ENCODE results near the gene RASD1.
"Not testable (repeated sequence)": the region's sequence is repeated elsewhere in the genome, so short reads cannot be mapped to it uniquely, and the experiment has no call there.

Gene RASD1

DNA sequence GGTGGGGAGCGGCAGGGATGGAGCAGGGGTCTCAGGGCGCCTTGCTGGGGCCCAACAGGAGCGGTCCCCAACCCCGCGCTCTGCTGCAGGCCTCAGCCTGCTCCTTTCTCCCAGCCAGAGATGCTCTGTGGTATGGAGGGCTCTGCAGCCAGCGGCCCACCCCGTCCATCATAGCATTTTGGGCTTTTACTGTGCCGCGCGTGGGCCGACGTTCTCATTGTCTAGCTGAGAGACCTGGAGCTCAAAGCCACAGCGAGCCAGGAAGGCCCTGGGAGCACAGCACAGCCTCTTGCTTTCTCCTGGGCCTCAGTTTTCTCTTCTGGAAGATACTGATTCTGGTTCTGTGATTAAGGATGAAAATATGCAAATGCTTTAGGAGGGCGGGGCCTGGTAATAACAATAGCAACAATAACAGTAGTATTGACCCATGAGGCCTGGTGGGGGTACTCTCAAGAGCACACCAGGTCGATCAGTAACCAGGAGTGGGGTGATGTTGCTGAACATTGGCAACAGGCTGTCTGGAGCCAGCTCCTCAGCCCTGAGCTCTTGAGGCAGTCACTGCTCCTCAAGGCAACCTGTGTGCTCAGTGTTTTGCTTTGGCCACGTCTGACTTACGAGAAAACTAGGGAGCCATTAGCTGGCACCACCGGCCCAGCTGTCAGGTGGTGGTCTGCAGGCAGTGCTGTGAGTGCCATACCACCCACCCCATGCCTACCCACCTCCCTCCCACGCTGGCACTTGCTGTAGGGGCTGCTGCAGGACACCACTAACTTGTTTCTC, 1.1 kb upstream of the RASD1 start:
- no peak for DNase-seq (ENCODE audit: low spot score)

DNA sequence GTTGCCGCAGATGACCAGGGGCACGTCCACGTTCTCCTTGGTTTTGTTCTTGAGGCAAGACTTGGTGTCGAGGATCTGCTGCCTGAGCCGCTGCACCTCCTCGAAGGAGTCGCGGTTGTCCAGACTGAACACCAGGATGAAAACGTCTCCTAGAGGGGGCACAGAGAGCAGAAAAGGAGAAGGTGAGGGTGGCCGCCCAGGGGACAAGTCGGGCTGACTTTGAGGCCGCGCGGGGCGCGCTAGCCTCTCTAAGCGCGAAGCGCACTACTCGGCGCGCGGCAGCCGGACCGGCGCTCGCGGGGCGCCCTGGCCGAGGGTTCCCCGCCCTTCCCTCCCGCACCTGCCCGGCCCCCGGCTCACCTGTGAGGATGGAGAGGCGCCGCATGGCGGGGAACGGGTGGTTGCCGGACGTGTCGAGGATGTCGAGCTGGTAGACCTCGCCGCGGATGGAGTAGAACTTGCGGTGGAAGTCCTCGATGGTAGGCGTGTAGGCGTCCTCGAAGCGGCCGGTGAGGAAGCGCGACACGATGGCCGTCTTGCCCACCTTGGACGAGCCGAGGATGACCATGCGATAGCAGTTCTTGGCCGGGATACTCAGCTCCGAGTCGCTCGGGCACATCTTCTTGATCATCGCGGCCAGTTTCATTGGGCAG, 533 bp downstream of the RASD1 start:
- DNase-seq (ENCODE audit: low spot score), result peak; percentile 34

DNA sequence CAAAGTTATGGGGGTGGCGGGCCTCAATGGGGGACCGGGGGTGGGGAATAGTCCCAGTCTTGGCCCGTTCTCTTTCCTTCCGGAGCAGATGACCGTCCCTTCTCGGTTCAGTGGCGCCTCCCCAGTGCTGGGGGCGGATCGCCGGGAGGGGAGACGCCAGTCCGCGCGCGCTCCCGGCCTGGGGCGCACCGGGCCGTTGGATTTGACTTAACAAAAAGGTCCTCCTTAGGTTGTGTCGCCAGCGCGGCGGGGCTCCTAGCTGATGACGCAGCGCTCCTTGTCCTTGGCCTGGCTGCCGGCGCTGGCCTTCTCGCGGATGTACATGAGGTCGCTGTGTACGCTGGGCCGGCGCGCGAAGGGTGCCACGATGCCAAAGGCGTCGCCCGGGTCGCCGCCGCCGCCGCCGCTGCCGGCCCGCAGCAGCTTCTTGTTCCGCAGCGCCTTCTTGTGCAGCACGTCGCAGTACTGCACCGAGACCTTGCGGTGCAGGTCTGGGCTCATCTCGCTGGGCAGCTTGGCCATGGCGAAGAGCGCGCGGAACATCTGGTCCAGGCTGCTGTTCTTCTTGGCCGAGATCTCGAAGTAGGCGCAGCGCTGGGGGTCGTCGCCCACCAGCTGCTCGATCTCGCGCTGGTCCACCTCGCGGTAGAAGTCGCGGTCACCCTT, 1.2 kb downstream of the RASD1 start:
- DNase-seq (ENCODE audit: low spot score), result peak; percentile 36

DNA sequence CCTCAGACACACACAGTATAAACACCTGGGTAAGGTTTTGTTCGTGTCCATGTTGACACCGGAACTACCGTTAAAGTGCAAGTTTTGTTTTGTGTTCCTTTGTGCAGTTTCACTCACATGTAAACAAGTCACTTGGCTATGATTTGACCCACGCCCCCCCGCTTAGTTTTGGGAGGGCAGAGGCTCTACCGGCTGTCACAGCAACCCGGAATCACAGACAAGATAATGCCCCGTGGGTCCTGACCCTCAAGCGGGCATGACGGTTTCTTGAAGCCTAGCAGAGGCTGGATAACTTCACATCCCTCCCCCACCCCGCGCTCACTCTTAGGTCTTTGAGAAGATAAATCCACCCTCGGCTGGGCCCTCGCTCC, 1.7 kb downstream of the RASD1 start:
- DNase-seq (ENCODE audit: low spot score), result no peak

DNA sequence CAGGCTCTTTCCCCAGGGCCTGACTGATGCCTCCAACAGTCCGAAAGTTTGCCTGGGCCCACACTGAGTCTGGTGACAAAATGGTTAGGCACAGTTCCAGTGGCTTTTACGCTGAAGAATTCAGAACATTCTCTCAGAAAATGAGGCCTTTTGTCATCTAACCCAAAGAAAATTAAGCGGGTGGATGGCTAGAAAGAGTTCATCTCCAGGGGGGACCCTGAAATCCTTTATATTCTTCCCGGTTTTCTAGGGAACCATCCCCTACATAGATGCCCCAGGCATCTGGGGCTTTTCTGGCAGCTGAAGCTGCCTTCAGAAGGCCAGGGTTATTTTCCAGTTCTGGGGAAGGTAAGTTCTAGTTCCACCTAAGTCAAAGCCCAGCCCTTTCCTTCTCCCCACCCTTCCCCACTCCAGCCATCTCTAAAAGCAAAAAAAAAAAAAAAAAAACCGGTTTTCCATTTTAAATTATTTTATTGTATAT, 2.2 kb downstream of the RASD1 start:
- DNase-seq (ENCODE audit: low spot score), result no peak

DNA sequence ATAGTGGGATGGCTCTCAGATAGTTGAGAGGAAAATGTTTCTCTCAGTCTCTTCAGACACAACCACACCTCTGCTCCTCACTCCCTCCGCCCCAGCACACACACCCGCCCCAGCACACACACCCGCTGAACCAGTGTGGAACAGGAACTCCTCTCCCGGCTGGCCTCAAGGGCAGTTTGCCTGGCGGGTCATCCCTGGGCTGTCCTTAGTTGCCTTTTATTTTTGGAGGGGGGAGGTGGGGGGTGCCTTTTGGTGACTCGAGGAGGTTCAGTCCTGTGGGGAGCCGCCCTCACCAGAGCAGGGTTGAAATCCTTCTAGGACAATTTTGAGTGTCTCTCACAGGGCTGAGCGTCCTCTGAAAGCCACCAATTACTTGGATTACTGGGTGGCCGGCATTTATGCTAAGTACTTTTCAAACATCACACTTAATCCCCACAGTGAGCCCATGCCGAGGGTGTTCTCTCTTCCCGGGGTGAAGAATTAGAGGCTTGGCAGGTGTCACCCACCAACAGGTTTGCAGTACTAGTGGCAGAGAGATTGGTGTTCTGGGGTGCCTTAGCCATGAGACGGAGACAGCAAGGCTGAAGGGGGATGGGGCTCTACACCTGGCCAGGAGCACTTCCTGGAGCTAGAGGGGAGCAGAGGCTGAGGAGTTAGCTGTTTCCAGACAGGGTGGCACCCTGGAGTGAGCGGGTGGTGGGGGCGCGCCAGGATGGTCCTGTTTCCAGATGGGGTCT, 2.8 kb downstream of the RASD1 start:
- DNase-seq (ENCODE audit: low spot score), result no peak

DNA sequence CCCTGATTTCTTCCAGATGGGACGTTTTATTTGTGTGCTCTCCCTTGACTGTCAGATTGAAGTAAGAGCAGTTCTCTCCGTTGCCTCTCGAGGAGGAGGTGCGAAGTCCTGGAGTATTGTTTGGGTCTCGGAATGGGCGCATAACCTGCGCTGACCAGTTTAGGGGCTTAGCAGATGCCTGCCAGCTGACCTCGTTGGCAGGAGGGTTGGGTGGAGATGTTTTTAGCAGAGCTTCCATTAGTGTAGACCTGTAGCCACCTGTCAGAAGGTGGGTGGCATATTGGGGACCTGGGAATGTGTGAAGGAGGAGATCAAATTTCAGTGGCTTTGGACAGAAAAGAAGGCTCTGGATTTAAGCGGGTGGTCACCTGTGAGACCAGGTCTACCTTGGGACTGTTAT, 3.6 kb downstream of the RASD1 start:
- no peak for DNase-seq (ENCODE audit: low spot score)

DNA sequence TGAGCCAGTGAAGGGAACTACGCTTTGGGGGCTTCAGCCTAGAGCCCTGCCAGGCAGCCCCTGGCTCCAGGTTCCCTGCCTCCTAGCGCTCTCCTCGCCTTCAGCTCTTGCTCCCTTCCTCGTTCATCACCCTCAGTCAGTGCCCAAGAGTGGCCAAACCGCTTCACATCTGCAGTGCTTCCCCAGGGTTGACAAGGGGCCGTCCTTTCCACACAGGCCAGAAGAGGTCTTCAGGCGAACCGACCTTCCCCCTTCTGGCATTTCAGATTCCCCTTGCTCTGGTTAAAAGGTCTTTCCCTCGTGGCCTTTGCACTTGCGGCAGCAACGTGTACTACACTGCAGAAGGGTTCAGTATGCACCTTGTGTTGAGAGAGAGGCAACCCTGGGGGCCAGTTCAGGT, 4.1 kb downstream of the RASD1 start:
- DNase-seq (ENCODE audit: low spot score), result no peak

DNA sequence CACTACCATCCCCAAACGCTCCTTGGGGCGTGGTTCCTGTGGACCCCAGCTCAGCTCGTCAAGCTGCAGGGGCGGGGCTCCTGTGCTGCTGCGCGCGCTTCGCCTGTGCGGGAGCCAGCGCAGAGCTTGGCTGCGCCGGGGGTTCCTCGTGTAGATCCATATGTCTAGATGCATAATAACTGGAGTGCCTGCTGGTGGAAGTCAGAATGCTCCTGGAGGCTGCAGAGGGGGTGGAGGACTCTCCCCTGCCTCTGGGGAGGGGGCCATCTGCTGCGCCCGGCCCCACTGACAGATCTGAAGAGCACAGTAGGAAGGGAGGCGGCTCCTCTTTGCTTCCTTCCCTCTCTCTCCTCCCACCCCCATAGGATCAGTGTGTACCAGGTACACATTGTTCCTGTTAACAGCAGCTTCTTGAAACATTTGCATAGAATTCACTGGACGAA, 4.6 kb downstream of the RASD1 start:
- no peak for DNase-seq (ENCODE audit: low spot score)

DNA sequence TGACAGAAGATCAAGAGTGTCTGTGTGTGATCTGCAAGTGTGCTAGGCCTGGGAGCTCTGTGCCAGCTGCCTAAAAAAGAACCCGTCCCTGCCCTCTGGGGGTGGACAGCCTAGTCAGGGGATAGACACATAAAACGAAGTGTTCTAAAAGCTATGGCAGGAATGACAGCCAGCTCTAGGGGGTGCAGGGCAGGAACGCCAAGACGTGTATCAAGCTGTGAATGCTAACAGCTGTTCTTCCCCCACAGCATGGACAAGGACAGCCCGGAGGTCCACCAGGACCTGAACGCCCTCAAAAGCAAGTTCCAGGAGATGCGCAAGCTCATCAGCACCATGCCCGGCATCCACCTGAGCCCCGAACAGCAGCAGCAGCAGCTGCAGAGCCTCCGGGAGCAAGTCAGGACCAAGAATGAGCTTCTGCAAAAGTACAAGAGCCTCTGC, 5.1 kb downstream of the RASD1 start:
- no peak for DNase-seq (ENCODE audit: low spot score)

DNA sequence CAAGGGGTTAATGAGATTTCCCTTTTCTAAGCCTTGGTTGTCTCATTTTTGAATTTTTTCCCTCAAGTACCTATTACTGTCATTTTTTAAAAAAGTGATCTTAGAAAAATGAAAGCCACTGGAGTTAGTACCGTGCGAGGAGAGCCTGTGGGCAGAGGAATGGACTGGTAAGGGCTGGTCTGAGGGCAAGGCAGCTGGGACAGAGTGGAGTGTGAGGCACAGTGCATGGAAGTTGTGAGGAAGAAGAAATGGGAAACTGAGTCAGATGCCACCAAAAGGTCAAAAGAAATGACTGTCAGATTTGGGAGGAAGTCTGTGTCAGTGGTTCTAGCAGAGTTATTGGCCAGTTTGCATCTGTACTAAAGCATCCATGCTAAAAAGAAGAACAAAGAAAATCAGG, 8.2 kb downstream of the RASD1 start:
- DNase-seq (ENCODE audit: low spot score), result no peak

DNA sequence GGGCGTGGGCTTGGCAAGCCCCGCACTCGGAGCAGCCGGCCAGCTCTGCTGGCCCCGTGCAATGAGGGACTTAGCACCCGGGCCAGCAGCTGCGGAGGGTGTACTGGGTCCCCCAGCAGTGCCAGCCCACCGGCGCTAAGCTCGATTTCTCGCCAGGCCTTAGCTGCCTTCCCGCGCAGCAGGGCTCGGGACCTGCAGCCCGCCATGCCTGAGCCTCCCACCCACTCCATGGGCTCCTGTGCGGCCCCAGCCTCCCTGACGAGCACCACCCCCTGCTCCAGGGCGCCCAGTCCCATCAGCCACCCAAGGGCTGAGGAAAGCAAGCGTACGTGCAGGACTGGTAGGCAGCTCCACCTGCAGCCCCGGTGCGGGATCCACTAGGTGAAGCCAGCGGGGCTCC, 9.8 kb downstream of the RASD1 start:
- not testable (repeated sequence) for DNase-seq (ENCODE audit: low spot score)

DNA sequence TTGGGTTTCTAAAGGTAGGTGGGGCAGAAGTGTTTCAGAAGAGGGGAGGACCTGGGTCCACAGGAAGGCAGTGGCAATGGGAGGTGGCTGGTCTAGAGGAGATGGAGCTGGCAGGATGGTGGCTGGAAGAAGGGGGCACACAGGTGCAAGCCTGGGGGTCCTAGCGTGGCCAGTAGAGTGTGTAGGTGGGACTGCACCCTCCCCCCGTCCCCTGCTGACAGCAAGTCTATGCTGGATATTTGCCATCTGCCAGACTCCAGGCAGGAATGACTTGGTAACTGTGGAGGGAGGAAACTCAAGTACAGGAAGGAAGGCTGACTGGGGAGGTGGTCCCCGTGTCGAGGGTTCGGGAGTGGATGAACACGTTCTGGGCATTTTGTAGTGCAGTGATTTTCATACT, 10.8 kb downstream of the RASD1 start:
- no peak for DNase-seq (ENCODE audit: low spot score)

DNA sequence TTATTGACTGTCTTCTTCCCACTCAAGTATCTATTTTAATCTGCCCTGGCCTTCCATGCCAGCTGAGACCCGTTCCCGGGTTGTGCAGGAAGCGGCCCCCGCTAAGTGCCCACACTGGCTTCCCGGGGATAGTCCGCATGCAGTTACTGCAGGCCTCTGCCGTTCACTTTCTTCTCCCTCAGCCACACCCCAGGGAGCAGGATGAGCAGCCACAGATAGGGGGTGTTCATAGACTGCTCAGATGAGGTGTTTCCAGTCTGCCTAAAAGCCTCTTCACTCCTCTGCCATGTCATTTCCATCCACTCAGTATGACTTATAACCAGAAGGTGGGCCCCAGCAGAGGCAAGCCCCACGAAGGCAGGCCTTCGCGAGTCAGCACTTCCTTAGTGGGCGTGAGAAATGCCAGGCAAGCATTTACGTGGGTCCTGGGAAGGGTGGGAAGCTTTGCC, 11.7 kb downstream of the RASD1 start:
- no peak for DNase-seq (ENCODE audit: low spot score)

DNA sequence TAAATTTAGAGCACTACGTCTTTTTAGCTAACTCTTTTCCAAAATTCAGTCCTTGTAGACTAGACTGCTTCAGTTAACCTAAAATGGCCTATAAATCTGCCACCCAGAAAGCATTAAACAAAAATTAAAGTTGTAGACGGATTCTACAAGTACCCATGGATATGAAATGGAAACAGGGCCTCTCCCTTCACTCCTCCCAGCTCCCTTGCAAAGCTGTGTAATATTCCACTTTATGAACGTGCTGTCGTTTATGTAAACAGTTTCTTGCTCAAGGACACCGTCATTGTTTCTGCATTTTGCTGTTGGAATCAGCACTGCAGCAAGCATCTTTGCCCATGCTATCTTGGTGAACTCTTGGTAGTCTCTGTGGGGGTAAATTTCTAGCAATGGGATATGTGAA, 14.3 kb downstream of the RASD1 start:
- no peak for DNase-seq (ENCODE audit: low spot score)

DNA sequence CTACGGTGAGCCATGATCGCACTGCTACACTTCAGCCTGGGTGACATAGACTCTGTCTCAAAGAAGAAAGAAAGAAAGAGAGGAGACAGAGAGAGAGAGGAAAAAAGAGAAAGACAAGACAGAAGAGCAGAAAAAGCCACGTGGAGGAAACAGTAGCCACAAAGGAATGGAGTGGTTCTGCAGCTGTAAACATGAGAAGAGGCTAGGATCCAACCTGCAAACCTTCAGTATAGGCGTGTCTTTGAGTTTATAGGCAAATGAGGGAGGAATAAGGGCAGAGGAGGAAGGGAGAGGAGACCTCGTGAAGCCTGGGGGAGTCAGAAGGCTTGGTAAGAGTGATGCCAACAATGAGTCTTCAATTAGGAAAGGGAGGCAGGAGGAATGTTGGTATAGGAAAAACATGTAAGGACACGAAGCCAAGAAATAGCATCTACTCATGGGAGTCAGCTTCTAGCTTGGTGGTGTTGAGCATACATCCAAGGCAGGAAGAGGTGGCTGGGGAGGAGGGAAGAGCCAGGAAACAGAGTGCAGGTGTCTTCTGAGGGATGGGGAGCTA, 15.5 kb downstream of the RASD1 start:
- DNase-seq (ENCODE audit: low spot score), result no peak

DNA sequence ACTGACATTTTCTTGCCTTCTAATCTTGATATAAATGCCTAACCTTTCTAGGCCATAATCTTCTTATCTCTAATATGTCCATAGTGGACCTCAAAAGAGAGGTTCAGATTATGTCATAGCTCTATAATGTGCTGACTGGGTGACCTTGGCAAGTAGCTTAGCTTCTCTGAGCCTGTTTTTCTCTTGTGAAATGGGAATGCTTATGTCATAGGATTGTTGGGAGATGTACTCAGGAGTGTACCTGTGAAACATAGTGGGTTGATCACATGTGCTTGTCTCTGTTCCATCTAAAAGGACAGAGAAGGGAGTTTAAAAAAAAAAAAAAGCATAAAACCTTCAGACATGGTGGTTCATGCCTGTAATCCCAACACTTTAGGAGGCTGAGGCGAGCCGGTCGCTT, 17.0 kb downstream of the RASD1 start:
- no peak for DNase-seq (ENCODE audit: low spot score)

DNA sequence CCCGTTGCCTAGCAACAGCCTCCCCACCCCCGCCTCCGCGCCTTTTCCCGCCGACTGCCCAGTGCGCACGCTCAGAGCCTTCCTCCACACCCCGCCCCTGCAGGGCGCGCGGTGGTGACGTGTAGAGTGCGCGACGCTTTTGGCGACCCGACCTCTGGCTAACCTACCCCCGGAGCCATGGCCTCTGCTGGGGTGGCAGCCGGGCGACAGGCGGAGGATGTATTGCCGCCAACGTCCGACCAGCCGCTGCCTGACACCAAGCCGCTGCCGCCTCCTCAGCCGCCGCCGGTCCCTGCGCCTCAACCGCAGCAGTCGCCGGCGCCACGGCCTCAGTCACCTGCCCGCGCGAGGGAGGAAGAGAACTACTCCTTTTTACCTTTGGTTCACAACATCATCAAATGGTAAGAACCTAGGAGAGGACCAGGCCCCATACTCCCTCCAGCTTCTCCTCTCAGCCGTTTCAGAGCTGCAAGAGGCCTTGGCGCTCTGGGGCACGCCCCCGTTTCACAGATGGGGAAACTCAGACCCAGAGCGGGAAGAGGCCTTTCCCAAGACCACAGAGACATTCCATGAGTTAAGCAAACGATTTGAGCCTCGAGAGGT, 19.2 kb downstream of the RASD1 start, which contains the start of gene MED9:
Gene MED9, plus strand, starts transcription at position 136 of the 603 bp plus-strand sequence. Its CDS starts 42 bp downstream, at position 178.
- DNase-seq (ENCODE audit: low spot score), result peak; percentile 95

DNA sequence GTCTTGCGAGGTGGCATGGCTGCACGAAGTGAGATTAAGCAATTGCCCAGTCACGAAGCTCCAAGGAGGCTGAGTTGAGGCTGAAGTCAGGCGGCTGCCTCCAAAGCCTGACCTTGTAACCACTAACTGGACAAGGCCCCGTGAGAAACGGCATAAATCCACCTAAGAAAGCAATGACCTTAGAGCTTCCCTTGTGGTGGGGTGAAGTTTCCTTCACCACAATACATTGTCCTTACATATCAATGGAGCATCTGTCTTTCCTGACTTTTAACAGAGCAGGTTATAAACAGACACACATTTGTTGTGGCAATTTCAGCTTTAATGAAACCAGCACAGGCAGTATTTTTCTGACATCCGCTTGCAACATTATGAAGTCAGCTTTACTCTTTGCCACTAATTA, 21.9 kb downstream of the RASD1 start:
- DNase-seq (ENCODE audit: low spot score), result no peak

DNA sequence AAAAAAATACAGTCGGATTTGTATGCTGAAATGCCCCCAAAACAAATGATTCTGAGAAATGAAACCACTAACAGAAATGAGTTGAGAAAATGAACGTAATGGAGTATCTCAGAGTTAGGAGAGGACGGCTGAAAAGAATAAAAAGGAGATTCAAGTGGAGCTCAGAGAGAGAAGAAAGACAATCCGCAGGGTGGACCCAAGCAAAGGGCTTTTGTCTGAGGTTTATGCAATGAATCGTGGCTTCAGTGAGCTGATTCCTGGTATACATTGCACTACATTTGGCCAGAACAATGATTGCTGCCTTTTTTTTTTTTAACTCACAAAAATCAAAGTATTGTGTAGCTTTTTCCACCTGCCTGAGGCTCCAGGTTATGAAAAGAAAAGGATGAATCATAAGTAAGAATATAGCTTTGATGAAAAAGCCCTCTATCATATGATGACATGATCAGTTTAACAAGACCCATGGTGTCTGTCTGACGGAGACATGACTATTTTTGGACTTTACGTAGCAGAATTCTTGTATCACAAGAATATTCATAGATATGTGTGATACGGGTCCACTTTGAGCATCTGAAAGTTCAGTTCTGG, 23.8 kb downstream of the RASD1 start:
- DNase-seq (ENCODE audit: low spot score), result no peak

DNA sequence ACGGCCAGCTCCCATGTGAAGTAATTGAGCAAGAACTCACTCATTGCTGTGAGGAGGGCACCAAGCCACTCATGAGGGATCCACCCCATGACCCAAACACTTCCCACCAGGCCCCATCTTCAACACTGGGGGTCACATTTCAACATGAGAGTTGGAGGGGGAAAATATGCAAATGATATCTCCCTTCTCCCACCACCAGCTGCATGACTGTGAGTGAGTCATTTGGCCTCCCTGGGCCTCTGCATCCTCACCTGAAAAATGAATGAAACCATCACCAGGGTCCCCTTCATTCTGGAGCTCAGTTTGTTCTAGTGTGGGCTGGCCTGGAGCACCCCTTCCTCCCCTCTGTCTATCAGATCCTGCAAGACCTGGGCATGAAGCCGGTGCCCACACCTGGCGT, 26.2 kb downstream of the RASD1 start:
- DNase-seq (ENCODE audit: low spot score), result no peak
